GM18868 (cell line): ENCODE results near the gene MARK3.
A peak's percentile ranks its signal among the peaks of the same experiment; 100 is the strongest.

Source experiments
- ATAC-seq: cut with Tn5 transposase; IDR thresholded peaks from one replicate; pipeline ENCODE4 v1.9.1; 2021; ENCODE audit warnings: mild to moderate bottlenecking, moderate library complexity; ENCODE audit not compliant: unreplicated experiment

Gene MARK3

GRCh38 chr14:103480595-103480994 lies 95.4 kb downstream of the MARK3 start:
- peak; percentile 90 for ATAC-seq

GRCh38 chr14:103483600-103483999 lies 98.4 kb downstream of the MARK3 start:
- no peak for ATAC-seq

GRCh38 chr14:103485504-103485903 lies 100.3 kb downstream of the MARK3 start:
- ATAC-seq, result no peak

- no peak for ATAC-seq
Measured at GRCh38 chr14:103488071-103488470, 102.9 kb downstream of the MARK3 start.

- ATAC-seq, result no peak
Measured at GRCh38 chr14:103488960-103489359, 103.7 kb downstream of the MARK3 start.

- no peak for ATAC-seq
Measured at GRCh38 chr14:103489621-103490020, 104.4 kb downstream of the MARK3 start.

GRCh38 chr14:103491691-103492090 lies 106.5 kb downstream of the MARK3 start:
- no peak for ATAC-seq

GRCh38 chr14:103492156-103492925 lies 107.1 kb downstream of the MARK3 start:
- no peak for ATAC-seq

GRCh38 chr14:103495854-103496253 lies 110.6 kb downstream of the MARK3 start:
- no peak for ATAC-seq

GRCh38 chr14:103496776-103497175 lies 111.6 kb downstream of the MARK3 start:
- ATAC-seq, result no peak

- no peak for ATAC-seq
Measured at GRCh38 chr14:103499709-103500108, 114.5 kb downstream of the MARK3 start.

GRCh38 chr14:103500148-103500990 lies 115.2 kb downstream of the MARK3 start:
- ATAC-seq, result no peak

- no peak for ATAC-seq
Measured at GRCh38 chr14:103501041-103501870, 116.0 kb downstream of the MARK3 start.

GRCh38 chr14:103501921-103502669 lies 116.9 kb downstream of the MARK3 start:
- no peak for ATAC-seq

GRCh38 chr14:103502877-103503276 lies 117.7 kb downstream of the MARK3 start:
- ATAC-seq, result no peak

- ATAC-seq, result no peak
Measured at GRCh38 chr14:103503296-103503695, 118.1 kb downstream of the MARK3 start.

- ATAC-seq, result no peak
Measured at GRCh38 chr14:103504991-103505565, 119.9 kb downstream of the MARK3 start.

- no peak for ATAC-seq
Measured at GRCh38 chr14:103507751-103508150, 122.5 kb downstream of the MARK3 start.

GRCh38 chr14:103508521-103509329 lies 123.5 kb downstream of the MARK3 start:
- ATAC-seq, result no peak
